K562 (cell line): ENCODE results near the gene CERS1. TPM values are rescaled to one million over a fixed set of nuclear protein-coding genes. Genes with fewer than 3 reads are reported as not detected.

Experiments used
- ATAC-seq: fragments of 200-7000 bp; cut with Tn5 transposase; 3 replicates; pipeline ENCODE4 v1.9.1; 2020; ENCODE audit warnings: moderate library complexity
- BruUV-seq: library from RNA; stranded (reverse); fragments of 400-500 nt; replicated peaks from 2 replicates; lab custom pipeline; 2021; lab: Mats Ljungman, UMichigan
- CTCF ChIA-PET: fragments of 300-600 bp; formaldehyde crosslinking; extraction: SDS; loops from one replicate; lab custom pipeline; 2021; ENCODE audit warnings: low intra/inter-chr PET ratio; lab: Yijun Ruan, JAX
- POLR2A ChIA-PET: fragments of 300-600, 350-650 bp; sonication (Branson Sonifier 250); formaldehyde crosslinking; extraction: SDS; loops from one replicate; lab custom pipeline; 2021; ENCODE audit warnings: antibody characterized with exemption, inconsistent platforms; lab: Yijun Ruan, JAX
- DNase-seq, 4 experiments: peaks; one replicate each; pipeline versions ENCODE4 v3.0.0 to v3.0.0-alpha.2; 2011 to 2018; ENCODE audit warnings: low spot score in 3 of 4, mixed read lengths in 3 of 4; ENCODE audit errors: extremely low read depth in 1 of 4
- FAIRE-seq: peaks from 2 replicates; lab custom pipeline; 2011; peaks lifted over from hg19 to GRCh38; lab: Jason Lieb, UNC
- H2AFZ ChIP-seq: 2 replicates; pipeline ENCODE4 v1.6.0; 2011; ENCODE audit warnings: low read depth, low read length, control low read depth, inconsistent platforms
- H3K27ac ChIP-seq: fragments of 200-600 bp; 3 replicates; pipeline ENCODE4 v1.8.0; 2011; ENCODE audit warnings: low read depth, mild to moderate bottlenecking, control low read depth, inconsistent platforms, low read length, moderate library complexity, mixed read lengths; ENCODE audit errors: extremely low read depth
- H3K27me3 ChIP-seq, 2 experiments: fragments of 300-600 bp in 1 of 2; 2 replicates in 1 of 2; 3 replicates in 1 of 2; pipeline versions ENCODE4 v1.6.0 to v1.8.0; 2011; ENCODE audit warnings: inconsistent platforms in 2 of 2, low read length in 2 of 2, mild to moderate bottlenecking in 1 of 2, mixed read lengths in 1 of 2, moderate library complexity in 1 of 2; ENCODE audit not compliant: control insufficient read depth in 2 of 2, insufficient read depth in 2 of 2
- H3K36me3 ChIP-seq: fragments of 300-600 bp; 3 replicates; pipeline ENCODE4 v1.8.0; 2011; ENCODE audit warnings: mild to moderate bottlenecking, low read length, inconsistent platforms; ENCODE audit not compliant: control insufficient read depth, insufficient read depth
- H3K4me1 ChIP-seq, 2 experiments: fragments of 200-600 bp in 1 of 2; replicated peaks in 1 of 2; 2 replicates in 1 of 2; 3 replicates in 1 of 2; pipeline versions ENCODE4 v1.5.1 to v1.8.0; 2011; ENCODE audit warnings: inconsistent platforms in 2 of 2, low read length in 2 of 2, mild to moderate bottlenecking in 1 of 2, mixed read lengths in 1 of 2, moderate library complexity in 1 of 2; ENCODE audit not compliant: control insufficient read depth in 2 of 2, insufficient read depth in 2 of 2
- H3K4me2 ChIP-seq: 2 replicates; pipeline ENCODE4 v1.6.1; 2011; ENCODE audit warnings: low read length, control low read depth, inconsistent platforms, mixed read lengths; ENCODE audit not compliant: insufficient read depth
- H3K4me3 ChIP-seq: fragments of 200-600 bp; sonication (generic), shearing (Covaris generic); 2 replicates; pipeline ENCODE4 v1.5.1; 2016; ENCODE audit warnings: control low read depth, inconsistent platforms
- H3K79me2 ChIP-seq: fragments of 200-600 bp; 3 replicates; pipeline ENCODE4 v1.8.0; 2011; ENCODE audit warnings: low read length, inconsistent platforms; ENCODE audit not compliant: control insufficient read depth, insufficient read depth
- H3K9ac ChIP-seq, 2 experiments: 2 replicates each; pipeline versions ENCODE4 v1.6.0 to v1.6.1; 2011; ENCODE audit warnings: low read depth in 2 of 2, low read length in 2 of 2, control low read depth in 1 of 2, inconsistent platforms in 1 of 2, mild to moderate bottlenecking in 1 of 2, mixed read lengths in 1 of 2; ENCODE audit not compliant: insufficient read depth in 1 of 2
- H3K9me1 ChIP-seq: one replicate; pipeline ENCODE4 v1.6.0; 2011; ENCODE audit warnings: inconsistent platforms, mild to moderate bottlenecking, low read length, moderate library complexity; ENCODE audit not compliant: control insufficient read depth, insufficient read depth
- H3K9me3 ChIP-seq: replicated peaks from 2 replicates; pipeline ENCODE4 v1.5.1; 2011; ENCODE audit warnings: low read depth, low read length, inconsistent platforms; ENCODE audit not compliant: control insufficient read depth, insufficient read depth
- H4K20me1 ChIP-seq: replicated peaks from 2 replicates; pipeline ENCODE4 v1.6.1; 2011; ENCODE audit warnings: low read length, inconsistent platforms, mixed read lengths; ENCODE audit not compliant: control insufficient read depth, insufficient read depth
- CBX3 ChIP-seq, 2 experiments: IDR thresholded peaks; 1 replicate in 1 of 2; 2 replicates in 1 of 2; pipeline ENCODE4 v1.6.1; 2012; ENCODE audit warnings: inconsistent platforms in 2 of 2, low read length in 2 of 2, borderline replicate concordance in 1 of 2, control low read depth in 1 of 2
- FOXK1 ChIP-seq: sonication (generic); formaldehyde crosslinking; IDR thresholded peaks from 2 replicates; pipeline ENCODE4 v1.8.0; 2022; ENCODE audit warnings: missing genetic modification reagents, mild to moderate bottlenecking, borderline replicate concordance
- POLR2G ChIP-seq: fragments of 200-400 bp; formaldehyde crosslinking; IDR thresholded peaks from 2 replicates; pipeline ENCODE4 v1.6.1; 2017; ENCODE audit warnings: low read depth, mild to moderate bottlenecking, antibody characterized with exemption, low read length, moderate library complexity
- TRIM28 ChIP-seq: fragments of 450-650 bp; IDR thresholded peaks from 2 replicates; pipeline ENCODE4 v1.6.1; 2017
- ZBTB43 ChIP-seq: sonication (generic); formaldehyde crosslinking; IDR thresholded peaks from 2 replicates; pipeline ENCODE4 v1.8.0; 2023; ENCODE audit warnings: mild to moderate bottlenecking, missing genetic modification reagents
- ZFP1 ChIP-seq: fragments of 450-650 bp; formaldehyde crosslinking; IDR thresholded peaks from 2 replicates; pipeline ENCODE4 v1.4.0; 2020; ENCODE audit warnings: mild to moderate bottlenecking, mixed read lengths
- WGBS: fragments of 100-300 bp; shearing (Covaris generic); methylation state at CpG from one replicate; pipeline ENCODE4 v1.1.6; 2016; ENCODE audit warnings: low coverage, mixed read lengths; ENCODE audit not compliant: insufficient coverage; ENCODE audit errors: missing lambda C conversion rate; 5-methylcytosine and 5-hydroxymethylcytosine counted together
- in situ Hi-C: fragments of 300-500 bp; cut with MboI; formaldehyde crosslinking; loops from 4 replicates; pipeline ENCODE4 v1.15.0; 2018; ENCODE audit warnings: inconsistent platforms, mixed read lengths
- intact Hi-C: fragments of 100-400 bp; cut with micrococcal nuclease; formaldehyde crosslinking; loops from 2 replicates; pipeline ENCODE4 v1.14.2; 2022
- polyA plus RNA-seq, 8 experiments: library from polyadenylated mRNA; depleted of rRNA in 4 of 8; stranded (reverse) in 5 of 8; unstranded in 3 of 8; fragments of >200 nt; fragmentation: Nextera tagmentation in 2 of 8; fragmentation: Illumina TruSeq in 1 of 8; extraction: Ambion mirVana in 2 of 8; extraction: Trizol in 1 of 8; gene quantifications; 2 replicates each; pipeline versions ENCODE4 v1.2.1 to v1.2.3, GENCODE V29; 2011 to 2014; ENCODE audit warnings: inconsistent platforms in 1 of 8, missing spikeins in 1 of 8
- total RNA-seq, 7 experiments: library from RNA; depleted of rRNA in 6 of 7; stranded (reverse); fragments of >200 nt in 6 of 7; fragmentation: Illumina TruSeq in 2 of 7; extraction: Trizol in 2 of 7; gene quantifications; 2 replicates each; pipeline versions ENCODE4 v1.2.1 to v1.2.3, GENCODE V29; 2011 to 2021; ENCODE audit warnings: low replicate concordance in 1 of 7

The CERS1 gene
- total and polyA plus RNA-seq, 9 of the 15 experiments (the other 6 are each of a cell fraction or from before 2014, with no cell fraction given), result 0.33 to 1.5 (median 0.86) TPM; not detected in 2

GRCh38 chr19:18878058-18878797, 17.7 kb downstream of the CERS1 start:
- Histone ChIP-seq H2AFZ (no peak overlapping the region), H3K4me3 (no peak overlapping the region), H3K27me3 (no peaks in the 10 kb centered on the region), H3K27ac (no peak overlapping the region), H4K20me1 (no peaks in the 10 kb centered on the region), H3K9ac (0 out of 4 replicates have a peak overlapping the region, but pooled peaks of 1 of the 2 experiments have one; percentile 9), H3K79me2 (no peaks in the 10 kb centered on the region), H3K9me3 (peaks cover 8% of the 10 kb centered on the region), H3K4me2 (no peak overlapping the region), H3K36me3 (no peaks in the 10 kb centered on the region), H3K4me1 (peaks cover 5 to 30% of the 10 kb centered on the region in 2 experiments; a peak in 4 of 5 replicates), H3K9me1 (no peaks in the 10 kb centered on the region)
- FAIRE-seq (no peak), DNase-seq (no peak), ATAC-seq (no peak)
- POLR2A ChIA-PET, result interaction anchor here (0.6 to 1.7 kb wide), 2 partner anchors 15 to 33 kb away, joined by 3 to 7 read pairs; no protein-coding TSS in a partner anchor
- intact Hi-C loops, result no loop called here
- no TSS peak for BruUV-seq
- TF ChIP-seq ZBTB43, result no peak
- peak; percentile 32; the same call in 1 of the 2 replicates for TF ChIP-seq POLR2G
- in situ Hi-C loops, result no loop called here
- CTCF ChIA-PET, result no interaction called here
- 80% methylated on average over 23 of the region's 25 CpGs for WGBS

DNA sequence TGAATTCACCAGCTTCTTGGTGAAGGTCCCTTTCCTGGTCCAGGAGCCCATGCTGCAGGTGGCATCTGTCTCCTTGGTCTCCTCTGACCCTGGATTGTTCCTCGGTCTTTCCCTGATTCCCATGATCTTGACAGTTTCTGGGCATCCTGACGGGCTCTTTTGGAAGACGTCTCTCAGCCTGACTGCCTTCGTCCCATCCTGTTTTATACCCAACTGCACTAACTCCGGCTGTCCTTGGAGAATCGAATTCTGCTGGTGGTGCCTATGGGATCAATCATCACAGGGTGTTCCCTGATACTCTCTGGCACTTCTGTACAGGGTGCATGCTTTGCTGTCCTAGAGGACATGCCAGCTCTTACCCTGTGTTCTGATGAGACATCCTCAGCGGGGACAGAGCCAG, 19.1 kb downstream of the CERS1 start:
- intact Hi-C loops (no loop called here), in situ Hi-C loops (no loop called here)
- Histone ChIP-seq H3K27ac (no peak overlapping the region), H3K9me3 (peaks cover 8% of the 10 kb centered on the region), H3K9me1 (no peaks in the 10 kb centered on the region), H3K4me1 (peaks cover 8 to 30% of the 10 kb centered on the region in 2 experiments), H3K36me3 (no peaks in the 10 kb centered on the region), H2AFZ (no peak overlapping the region), H3K27me3 (no peaks in the 10 kb centered on the region), H4K20me1 (0 out of 2 replicates have a peak, but pooled peaks cover 1% of the 10 kb centered on the region), H3K4me3 (no peak overlapping the region), H3K4me2 (no peak overlapping the region), H3K9ac (no peak overlapping the region), H3K79me2 (no peaks in the 10 kb centered on the region)
- FAIRE-seq, result no peak
- WGBS, result 79% methylated on average over 7 of the region's 7 CpGs
- no peak for ATAC-seq
- DNase-seq, result no peak
- no peak for TF ChIP-seq FOXK1 (CRISPR knock-in tag)
- TF ChIP-seq TRIM28, result 0 out of 2 replicates have a peak, but pooled peaks have one; percentile 66
- peak in 1 of 2 experiments; percentile 67; a peak in 2 of 3 replicates for TF ChIP-seq CBX3 (IDR thresholded peaks at IDR 0.05; ENCODE audit: borderline replicate concordance in 1 of 2, low read length in 2 of 2)
- TF ChIP-seq ZFP1 (CRISPR knock-in tag), result peak; percentile 86
- POLR2A ChIA-PET, result interaction anchor here (0.9 kb wide), 1 partner anchor 8 kb away, joined by 3 read pairs; no protein-coding TSS in a partner anchor
- CTCF ChIA-PET, result no interaction called here
- BruUV-seq, result no TSS peak
